Hepatocyte (in vitro differentiated cells): ENCODE results near the gene SMARCD3. TPM values are rescaled to one million over a fixed set of nuclear protein-coding genes. Genes with fewer than 3 reads are reported as not detected.

Source experiments
- DNase-seq: peaks from one replicate; pipeline ENCODE4 v3.0.0-alpha.2; 2016; ENCODE audit warnings: low spot score
- H2AFZ ChIP-seq: fragments of 200-600 bp; sonication (generic); 2 replicates; pipeline ENCODE4 v1.6.0; 2016; ENCODE audit warnings: antibody characterized with exemption, mild to moderate bottlenecking
- H3K27ac ChIP-seq: fragments of 200-600 bp; sonication (generic); 2 replicates; pipeline ENCODE4 v1.5.1; 2016; ENCODE audit warnings: mild to moderate bottlenecking
- H3K27me3 ChIP-seq: fragments of 200-600 bp; sonication (generic); 2 replicates; pipeline ENCODE4 v1.6.1; 2016
- H3K36me3 ChIP-seq: fragments of 200-600 bp; sonication (generic); replicated peaks from 2 replicates; pipeline ENCODE4 v1.5.1; 2016; ENCODE audit warnings: low read depth; ENCODE audit not compliant: insufficient read depth
- H3K4me1 ChIP-seq: fragments of 200-600 bp; sonication (generic); 2 replicates; pipeline ENCODE4 v1.5.1; 2016; ENCODE audit warnings: mild to moderate bottlenecking, moderate library complexity; ENCODE audit not compliant: insufficient read depth
- H3K4me2 ChIP-seq: fragments of 200-600 bp; sonication (generic); 2 replicates; pipeline ENCODE4 v1.6.0; 2016
- H3K4me3 ChIP-seq: fragments of 200-600 bp; sonication (generic); 2 replicates; pipeline ENCODE4 v1.5.1; 2016; ENCODE audit warnings: mild to moderate bottlenecking
- H3K79me2 ChIP-seq: fragments of 200-600 bp; sonication (generic); 2 replicates; pipeline ENCODE4 v1.6.0; 2017; ENCODE audit warnings: mild to moderate bottlenecking
- H3K9me2 ChIP-seq: fragments of 200-600 bp; sonication (generic); replicated peaks from 2 replicates; pipeline ENCODE4 v1.6.0; 2017; ENCODE audit warnings: mild to moderate bottlenecking; ENCODE audit not compliant: insufficient read depth
- H3K9me3 ChIP-seq: fragments of 200-600 bp; sonication (generic); 2 replicates; pipeline ENCODE4 v1.5.1; 2016; ENCODE audit warnings: low read depth, mild to moderate bottlenecking
- H4K20me1 ChIP-seq: fragments of 200-600 bp; sonication (generic); 2 replicates; pipeline ENCODE4 v1.6.0; 2016; ENCODE audit warnings: mild to moderate bottlenecking; ENCODE audit not compliant: insufficient read depth, poor library complexity, severe bottlenecking
- EZH2 ChIP-seq: fragments of 200-600 bp; sonication (generic); IDR thresholded peaks from 2 replicates; pipeline ENCODE4 v1.6.1; 2016; ENCODE audit warnings: antibody characterized with exemption, mild to moderate bottlenecking, borderline replicate concordance
- EZH2phosphoT487 ChIP-seq: fragments of 200-600 bp; sonication (generic); IDR thresholded peaks from one replicate; pipeline ENCODE4 v1.6.1; 2018; ENCODE audit warnings: antibody characterized with exemption, mild to moderate bottlenecking, low read depth, moderate library complexity; ENCODE audit not compliant: unreplicated experiment, severe bottlenecking
- WGBS: methylation state at CpG from one replicate; pipeline ENCODE4 v1.1.6; 2016; ENCODE audit warnings: low lambda C conversion rate; ENCODE audit errors: missing lambda C conversion rate; 5-methylcytosine and 5-hydroxymethylcytosine counted together
- polyA plus RNA-seq: library from polyadenylated mRNA; unstranded; fragments of >200 nt; fragmentation: Nextera tagmentation; extraction: Ambion mirVana; gene quantifications from 2 replicates; pipeline ENCODE4 v1.2.1, GENCODE V29; 2016
- total RNA-seq: library from RNA; depleted of rRNA; stranded (reverse); fragments of >200 nt; gene quantifications from 2 replicates; pipeline ENCODE4 v1.2.3, GENCODE V29; 2014
- TF ChIP-seq, protein P1 (sequence below): fragments of 200-600 bp; sonication (generic); IDR thresholded peaks from 2 replicates; pipeline ENCODE4 v1.5.1; 2016; ENCODE audit warnings: antibody characterized with exemption, mild to moderate bottlenecking; ENCODE audit not compliant: poor library complexity

SMARCD3 gene
- total and polyA plus RNA-seq, 2 experiments from 2014 or later, result 42.4 to 73.1 TPM

DNA sequence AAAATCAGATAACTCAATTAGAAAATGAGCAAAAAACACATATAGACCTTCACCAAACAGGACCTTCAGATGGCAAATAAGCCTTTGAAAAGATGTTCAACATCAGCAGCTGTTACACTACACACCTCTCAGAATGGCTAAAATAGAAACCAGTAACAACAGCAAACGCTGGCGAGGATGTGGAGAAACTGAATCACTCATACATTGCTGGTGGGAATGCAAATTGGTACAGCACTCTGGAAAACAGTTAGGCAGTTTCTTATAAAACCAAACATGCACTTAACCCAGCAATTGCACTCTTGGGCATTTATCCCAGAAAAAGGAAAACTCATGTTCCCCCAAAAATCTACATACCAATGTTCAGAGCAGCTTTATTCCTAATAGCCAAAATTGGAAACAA, 37.7 kb upstream of the SMARCD3 start:
- 67% methylated on average over 2 of the region's 2 CpGs for WGBS

DNA sequence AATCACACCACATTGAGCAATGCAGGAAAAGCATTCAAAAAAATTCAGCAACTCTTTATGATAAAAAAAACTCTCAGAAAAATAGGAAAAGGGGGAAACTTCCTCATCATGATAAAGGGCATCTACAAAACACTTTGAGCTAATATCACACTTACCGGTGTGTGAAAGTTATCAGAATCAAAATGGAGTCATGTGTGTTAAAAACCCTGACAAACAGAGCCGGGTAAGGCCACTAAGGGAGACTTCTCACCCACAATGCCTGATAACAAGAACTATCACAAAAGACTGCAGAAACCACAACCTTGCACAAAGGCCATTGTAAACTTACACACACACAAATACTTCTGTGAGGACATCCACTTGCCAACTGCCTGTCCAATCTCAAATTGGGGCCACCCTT, 34.8 kb upstream of the SMARCD3 start:
- Histone ChIP-seq H3K4me2 (no peak overlapping the region), H3K9me3 (no peaks in the 10 kb centered on the region), H3K4me1 (no peaks in the 10 kb centered on the region), H2AFZ (no peak overlapping the region), H3K79me2 (no peaks in the 10 kb centered on the region), H3K27ac (no peak overlapping the region), H3K9me2 (no peaks in the 10 kb centered on the region), H3K36me3 (no peaks in the 10 kb centered on the region), H3K4me3 (no peak overlapping the region), H3K27me3 (peaks cover 11% of the 10 kb centered on the region), H4K20me1 (no peaks in the 10 kb centered on the region)
- no peak for DNase-seq
- TF ChIP-seq, protein P1, sequence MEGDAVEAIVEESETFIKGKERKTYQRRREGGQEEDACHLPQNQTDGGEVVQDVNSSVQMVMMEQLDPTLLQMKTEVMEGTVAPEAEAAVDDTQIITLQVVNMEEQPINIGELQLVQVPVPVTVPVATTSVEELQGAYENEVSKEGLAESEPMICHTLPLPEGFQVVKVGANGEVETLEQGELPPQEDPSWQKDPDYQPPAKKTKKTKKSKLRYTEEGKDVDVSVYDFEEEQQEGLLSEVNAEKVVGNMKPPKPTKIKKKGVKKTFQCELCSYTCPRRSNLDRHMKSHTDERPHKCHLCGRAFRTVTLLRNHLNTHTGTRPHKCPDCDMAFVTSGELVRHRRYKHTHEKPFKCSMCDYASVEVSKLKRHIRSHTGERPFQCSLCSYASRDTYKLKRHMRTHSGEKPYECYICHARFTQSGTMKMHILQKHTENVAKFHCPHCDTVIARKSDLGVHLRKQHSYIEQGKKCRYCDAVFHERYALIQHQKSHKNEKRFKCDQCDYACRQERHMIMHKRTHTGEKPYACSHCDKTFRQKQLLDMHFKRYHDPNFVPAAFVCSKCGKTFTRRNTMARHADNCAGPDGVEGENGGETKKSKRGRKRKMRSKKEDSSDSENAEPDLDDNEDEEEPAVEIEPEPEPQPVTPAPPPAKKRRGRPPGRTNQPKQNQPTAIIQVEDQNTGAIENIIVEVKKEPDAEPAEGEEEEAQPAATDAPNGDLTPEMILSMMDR, result no peak
- no peak for TF ChIP-seq EZH2
- TF ChIP-seq EZH2phosphoT487, result no peak
- 90% methylated on average over 2 of the region's 2 CpGs for WGBS

More for the DNA sequence above, 37.7 kb upstream of the SMARCD3 start:
- H3K36me3 ChIP-seq, result no peaks in the 10 kb centered on the region
- H3K4me2 ChIP-seq, result no peak overlapping the region
- no peak for DNase-seq
- no peaks in the 10 kb centered on the region for H4K20me1 ChIP-seq
- no peak overlapping the region for H3K4me3 ChIP-seq
- no peak for TF ChIP-seq EZH2phosphoT487
- no peak for TF ChIP-seq EZH2
- TF ChIP-seq, protein P1, result no peak
- H3K27me3 ChIP-seq, result peaks cover 9% of the 10 kb centered on the region
- H3K27ac ChIP-seq, result no peak overlapping the region
- H3K4me1 ChIP-seq, result no peaks in the 10 kb centered on the region
- H2AFZ ChIP-seq, result no peak overlapping the region
- H3K9me2 ChIP-seq, result no peaks in the 10 kb centered on the region
- no peaks in the 10 kb centered on the region for H3K9me3 ChIP-seq
- no peaks in the 10 kb centered on the region for H3K79me2 ChIP-seq

DNA sequence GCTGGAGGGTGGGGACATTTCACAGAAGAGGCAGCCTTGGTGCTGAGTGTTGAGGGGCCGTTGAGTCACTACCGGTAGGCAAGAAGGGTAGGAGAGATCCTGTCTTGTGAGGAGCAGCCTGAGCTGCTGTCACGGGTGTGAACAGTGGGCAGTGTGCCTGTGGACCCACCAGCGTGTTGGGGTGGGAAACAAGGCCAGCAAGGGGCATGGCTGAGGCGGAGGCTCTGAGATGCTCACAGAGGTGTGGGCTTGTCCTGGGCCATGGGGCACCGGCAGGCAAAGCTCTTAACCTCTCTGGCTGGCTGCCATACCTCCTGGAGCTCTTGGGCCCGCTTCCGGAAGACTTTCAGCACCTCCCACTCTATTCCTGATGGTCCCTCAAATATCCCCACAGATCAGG, 33.6 kb upstream of the SMARCD3 start:
- DNase-seq, result no peak
- Histone ChIP-seq H3K79me2 (no peaks in the 10 kb centered on the region), H3K27me3 (peaks cover 11% of the 10 kb centered on the region), H3K4me3 (no peak overlapping the region), H3K4me2 (no peak overlapping the region), H2AFZ (no peak overlapping the region), H3K27ac (no peak overlapping the region), H3K36me3 (no peaks in the 10 kb centered on the region), H3K9me2 (no peaks in the 10 kb centered on the region), H3K9me3 (no peaks in the 10 kb centered on the region), H4K20me1 (no peaks in the 10 kb centered on the region), H3K4me1 (no peaks in the 10 kb centered on the region)
- WGBS, result 90% methylated on average over 8 of the region's 8 CpGs
- TF ChIP-seq EZH2, result no peak
- no peak for TF ChIP-seq EZH2phosphoT487
- TF ChIP-seq, protein P1, result no peak

DNA sequence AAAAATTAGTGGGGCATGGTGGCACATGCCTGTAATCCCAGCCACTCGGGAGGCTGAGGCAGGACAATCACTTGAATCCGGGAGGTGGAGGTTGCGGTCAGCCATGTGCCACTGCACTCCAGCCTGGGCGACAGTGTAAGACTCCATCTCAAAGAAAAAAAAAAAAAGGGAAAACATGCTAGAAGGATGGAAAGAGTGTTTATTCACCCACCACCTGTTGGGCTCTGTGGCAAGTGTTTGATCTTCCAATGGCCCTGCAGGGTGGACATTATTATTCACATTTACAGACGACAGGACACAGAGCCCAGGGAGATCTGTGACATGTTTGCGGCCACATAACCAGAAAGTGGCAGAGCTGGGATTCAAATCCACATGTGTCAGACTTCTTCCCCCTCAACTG, 33.2 kb upstream of the SMARCD3 start:
- DNase-seq, result no peak
- no peak overlapping the region for H3K4me3 ChIP-seq
- H3K9me2 ChIP-seq, result no peaks in the 10 kb centered on the region
- WGBS, result 68% methylated on average over 6 of the region's 6 CpGs
- no peaks in the 10 kb centered on the region for H4K20me1 ChIP-seq
- H3K4me1 ChIP-seq, result no peaks in the 10 kb centered on the region
- H2AFZ ChIP-seq, result no peak overlapping the region
- H3K79me2 ChIP-seq, result no peaks in the 10 kb centered on the region
- TF ChIP-seq, protein P1, result no peak
- no peak for TF ChIP-seq EZH2
- no peaks in the 10 kb centered on the region for H3K36me3 ChIP-seq
- H3K27ac ChIP-seq, result no peak overlapping the region
- H3K27me3 ChIP-seq, result peaks cover 10% of the 10 kb centered on the region
- no peaks in the 10 kb centered on the region for H3K9me3 ChIP-seq
- H3K4me2 ChIP-seq, result no peak overlapping the region
